ENCODE measurements around the gene MGST3.
A peak's percentile ranks its signal among the peaks of the same experiment; 100 is the strongest.
"Not testable (repeated sequence)": the region's sequence is repeated elsewhere in the genome, so short reads cannot be mapped to it uniquely, and the experiment has no call there.

The MGST3 gene

DNA sequence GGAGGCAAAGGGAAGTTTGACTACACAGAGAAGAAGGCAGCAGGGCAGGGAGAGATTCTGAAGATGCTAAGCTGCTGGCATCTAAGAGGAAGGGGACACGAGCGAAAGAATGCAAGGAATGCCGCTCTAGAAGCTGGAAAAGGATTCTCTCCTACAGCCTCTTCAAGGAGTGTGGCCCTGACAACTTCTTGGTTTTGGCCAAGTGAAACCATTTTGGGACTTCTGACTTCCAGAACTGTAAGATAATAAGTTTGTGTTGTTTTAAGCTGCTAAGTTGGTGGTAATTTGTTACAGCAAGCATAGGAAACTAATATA, 28.5 kb downstream of the MGST3 start:
- no peak for DNase-seq

DNA sequence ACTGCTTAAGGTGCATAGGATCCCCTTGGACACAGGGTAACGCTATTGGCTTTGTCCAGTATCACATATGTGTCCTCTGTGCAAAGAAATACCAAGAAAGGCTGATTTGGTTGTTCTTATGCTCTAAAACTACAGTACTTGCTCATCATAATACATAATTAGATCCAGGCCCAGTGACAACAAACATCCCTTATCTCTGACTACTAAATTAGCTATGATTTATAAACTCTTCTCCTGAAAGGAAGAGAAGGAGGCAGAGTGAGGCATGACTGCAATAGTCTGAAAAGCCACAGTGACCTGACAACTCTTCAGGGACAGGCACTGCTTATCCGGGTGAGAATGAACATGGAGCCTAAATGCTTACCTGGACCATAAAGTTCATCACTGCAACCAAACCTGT, 30.7 kb downstream of the MGST3 start:
- no peak for DNase-seq

DNA sequence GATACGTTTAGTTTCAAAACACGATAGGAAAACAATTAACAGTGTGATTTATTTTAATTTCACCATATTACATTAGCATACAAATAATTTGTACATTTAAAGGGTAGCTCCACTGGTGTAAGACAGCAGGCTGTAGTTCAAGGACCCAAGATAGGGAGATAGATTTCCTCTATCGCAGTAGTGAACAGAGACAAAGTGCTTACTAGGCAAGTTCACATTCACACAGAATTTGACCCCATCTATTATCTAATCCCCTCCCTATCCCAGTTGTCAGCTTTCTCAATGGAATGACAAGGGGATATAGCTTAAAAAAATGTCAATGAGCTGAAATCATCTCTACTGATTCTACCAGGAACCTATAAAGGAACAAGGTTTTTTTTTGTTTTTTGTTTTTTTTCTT, 31.2 kb downstream of the MGST3 start:
- DNase-seq: no peak

DNA sequence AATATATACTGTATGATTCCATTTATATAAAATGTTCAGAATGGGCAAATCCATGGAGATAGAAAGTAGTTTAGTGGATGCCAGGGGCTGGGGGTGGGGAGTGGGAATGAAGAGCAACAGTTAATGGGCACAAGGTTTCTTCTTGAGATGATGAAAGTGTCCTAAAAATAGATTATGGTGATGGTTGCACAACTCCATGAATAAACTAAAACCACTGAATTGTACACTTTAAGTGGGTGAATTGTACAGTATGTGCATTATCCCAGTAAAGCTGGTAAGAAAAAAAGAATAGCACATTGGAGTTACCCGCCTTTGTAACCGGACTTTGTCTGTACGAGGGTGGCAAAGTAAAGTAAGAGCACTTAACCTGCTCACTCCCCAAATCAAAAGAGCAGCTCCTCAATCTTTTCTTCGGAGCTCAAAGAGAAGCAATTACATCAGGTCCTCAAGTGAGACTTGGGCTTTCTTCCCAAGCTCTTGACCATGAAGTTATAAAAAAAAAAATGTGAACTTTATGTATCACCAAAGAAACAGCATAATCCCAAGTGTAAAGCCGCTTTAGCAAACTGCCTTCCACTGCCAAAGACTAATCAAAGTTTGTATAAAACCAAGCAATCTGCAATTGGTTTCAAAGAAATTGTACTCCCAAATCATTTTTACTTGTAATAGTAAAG, 35.3 kb downstream of the MGST3 start:
- no peak for DNase-seq

DNA sequence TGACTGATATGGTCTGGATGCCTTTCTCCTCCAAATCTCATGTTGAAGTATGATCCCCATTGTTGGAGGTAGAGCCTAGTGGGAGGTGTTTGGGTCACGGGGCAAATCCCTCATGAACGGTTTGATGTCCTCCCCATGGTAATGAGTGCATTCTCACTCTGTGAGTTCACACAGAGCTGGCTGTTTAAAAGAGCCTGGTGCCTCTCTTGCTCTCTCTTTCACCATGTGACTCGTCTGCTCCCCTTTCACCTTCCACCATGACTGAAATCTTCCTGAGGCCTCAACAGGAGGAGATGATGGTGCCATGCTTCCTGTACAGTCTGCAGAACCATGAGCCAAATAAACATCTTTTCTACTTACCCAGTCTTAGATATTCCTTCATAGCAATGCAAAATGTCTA, 37.1 kb downstream of the MGST3 start:
- DNase-seq: no peak

DNA sequence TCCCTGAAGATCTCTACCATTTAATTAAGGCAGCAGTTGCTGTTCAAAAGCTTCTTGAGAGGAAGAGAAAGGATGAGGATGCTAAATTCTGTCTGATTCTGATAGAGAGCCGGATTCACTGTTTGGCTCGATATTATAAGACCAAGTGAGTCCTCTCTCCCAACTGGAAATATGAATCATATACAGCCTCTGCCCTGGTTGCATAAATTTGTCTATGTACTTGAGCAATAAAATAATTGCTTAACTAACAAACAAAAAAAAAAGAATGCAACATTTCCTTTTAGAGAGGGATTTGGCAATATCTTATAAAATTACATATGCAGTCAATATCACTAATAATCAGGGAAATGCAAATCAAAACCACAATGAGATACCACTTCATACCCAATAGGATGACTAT, 40.5 kb downstream of the MGST3 start:
- DNase-seq: no peak

DNA sequence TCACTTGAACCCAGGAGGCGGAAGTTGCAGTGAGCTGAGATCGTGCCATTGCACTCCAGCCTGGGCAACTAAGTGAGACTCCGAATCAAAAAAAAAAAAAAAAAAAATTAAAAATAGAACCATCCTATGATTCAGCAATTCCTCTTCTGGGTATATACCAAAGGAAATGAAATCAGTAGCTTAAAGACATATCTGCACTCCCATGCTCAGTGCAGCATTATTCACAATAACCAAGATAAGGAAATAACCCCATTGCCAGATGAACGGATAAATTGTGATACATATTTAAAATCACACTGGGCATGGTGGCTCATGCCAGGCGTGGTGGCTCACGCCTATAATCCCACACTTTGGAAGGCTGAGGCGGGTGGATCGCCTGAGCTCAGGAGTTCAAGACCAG, 43.6 kb downstream of the MGST3 start:
- no peak for DNase-seq

DNA sequence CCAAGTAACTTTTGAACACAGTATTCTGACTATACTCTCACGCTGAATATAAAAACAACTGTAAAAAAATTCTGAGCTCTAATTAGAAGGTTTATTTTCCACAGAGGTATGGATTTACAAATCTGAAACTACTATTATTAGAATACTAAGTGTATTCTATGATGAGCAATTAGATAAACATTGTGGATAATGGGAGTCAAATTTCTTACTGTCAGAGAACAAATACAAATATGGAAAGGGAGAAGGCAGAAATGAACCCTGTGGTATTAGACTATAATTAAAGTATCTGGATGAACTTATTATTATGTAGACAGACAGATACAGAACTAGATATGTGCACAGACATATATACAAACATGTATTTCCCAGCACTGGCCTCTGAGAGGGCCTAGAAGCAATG, 44.8 kb downstream of the MGST3 start:
- no peak for DNase-seq

DNA sequence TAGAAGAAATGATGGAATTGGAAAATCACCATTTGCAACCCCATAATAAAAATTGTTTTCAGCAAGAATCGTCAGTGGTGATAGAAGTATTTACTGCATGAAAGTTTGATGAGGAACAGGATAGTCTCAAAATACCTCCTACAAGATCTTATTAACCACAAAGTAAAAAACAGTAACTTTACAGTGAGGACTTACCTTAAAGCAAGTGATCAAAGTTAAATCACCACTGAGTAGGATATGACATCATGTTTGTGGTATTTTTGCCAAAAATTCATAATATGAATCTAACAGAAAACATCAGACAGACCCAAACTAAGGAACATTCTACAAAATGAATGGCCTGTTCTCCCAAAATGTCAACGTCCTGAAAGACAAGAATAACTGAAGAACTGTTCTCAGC, 47.5 kb downstream of the MGST3 start:
- DNase-seq: no peak

DNA sequence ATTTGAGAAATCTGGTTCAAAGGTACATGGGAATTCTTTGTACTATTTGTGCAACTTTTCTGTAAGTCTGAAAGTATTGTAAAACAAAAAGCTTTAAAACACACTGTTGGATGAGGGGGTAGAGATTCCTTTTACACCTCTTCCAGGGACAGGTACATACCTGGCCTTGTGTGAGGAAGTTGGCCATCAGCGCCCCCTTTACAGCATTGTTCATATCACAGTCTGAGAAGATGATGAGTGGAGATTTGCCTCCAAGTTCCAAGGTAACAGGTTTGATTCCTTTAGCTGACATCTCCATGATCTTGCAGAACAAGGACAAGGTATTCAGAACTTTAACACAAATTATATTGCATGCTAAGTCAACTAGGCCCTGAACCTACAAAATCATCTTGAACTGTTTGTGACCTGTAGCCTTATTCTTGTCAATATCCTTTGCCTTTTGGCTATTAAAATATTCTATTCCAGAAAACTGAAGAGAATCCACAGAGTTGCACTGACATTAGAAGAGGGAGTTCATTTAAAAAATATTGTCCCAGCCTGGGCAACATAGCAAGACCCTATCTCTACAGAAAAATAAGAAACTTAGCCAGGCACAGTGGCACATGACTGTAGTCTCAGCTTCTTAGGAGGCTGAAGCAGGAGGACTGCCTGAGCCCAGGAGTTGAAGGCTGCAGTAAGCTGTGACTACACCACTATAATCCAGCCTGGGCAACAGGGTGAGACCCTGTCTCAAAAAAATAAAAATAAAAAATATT, 48.4 kb downstream of the MGST3 start:
- no peak for DNase-seq

DNA sequence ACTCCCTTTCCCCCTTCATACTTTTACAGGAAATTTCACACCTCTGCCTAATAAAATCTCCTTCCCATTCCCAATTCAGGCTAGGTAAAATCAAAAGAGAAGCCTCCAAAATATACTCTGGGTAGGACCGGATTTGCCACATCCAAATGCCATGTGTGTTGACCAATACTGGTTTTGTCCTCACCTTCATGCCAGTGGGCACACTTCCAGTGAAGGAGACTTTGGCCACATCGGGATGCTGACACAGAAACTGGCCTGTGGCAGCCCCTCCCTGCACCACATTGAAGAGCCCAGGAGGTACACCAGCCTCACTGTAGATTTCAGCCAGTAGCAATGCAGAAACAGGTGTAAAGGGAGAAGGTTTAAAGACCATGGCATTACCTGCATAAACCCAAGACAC, 49.3 kb downstream of the MGST3 start:
- no peak for DNase-seq

DNA sequence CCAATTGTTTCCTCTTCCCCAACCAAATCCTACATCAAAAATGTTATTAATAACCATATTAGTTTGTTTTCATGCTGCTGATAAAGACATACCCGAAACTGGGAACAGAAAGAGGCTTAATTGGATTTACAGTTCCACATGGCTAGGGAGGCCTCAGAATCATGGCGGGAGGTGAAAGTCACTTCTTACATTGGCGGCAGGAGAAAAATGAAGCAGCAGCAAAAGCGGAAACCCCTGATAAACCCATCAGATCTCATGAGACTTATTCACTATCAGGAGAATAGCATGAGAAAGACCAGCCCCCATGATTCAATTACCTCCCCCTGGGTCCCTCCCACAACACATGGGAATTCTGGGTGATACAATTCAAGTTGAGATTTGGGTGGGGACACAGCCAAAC, 49.7 kb downstream of the MGST3 start:
- not testable (repeated sequence) for DNase-seq

DNA sequence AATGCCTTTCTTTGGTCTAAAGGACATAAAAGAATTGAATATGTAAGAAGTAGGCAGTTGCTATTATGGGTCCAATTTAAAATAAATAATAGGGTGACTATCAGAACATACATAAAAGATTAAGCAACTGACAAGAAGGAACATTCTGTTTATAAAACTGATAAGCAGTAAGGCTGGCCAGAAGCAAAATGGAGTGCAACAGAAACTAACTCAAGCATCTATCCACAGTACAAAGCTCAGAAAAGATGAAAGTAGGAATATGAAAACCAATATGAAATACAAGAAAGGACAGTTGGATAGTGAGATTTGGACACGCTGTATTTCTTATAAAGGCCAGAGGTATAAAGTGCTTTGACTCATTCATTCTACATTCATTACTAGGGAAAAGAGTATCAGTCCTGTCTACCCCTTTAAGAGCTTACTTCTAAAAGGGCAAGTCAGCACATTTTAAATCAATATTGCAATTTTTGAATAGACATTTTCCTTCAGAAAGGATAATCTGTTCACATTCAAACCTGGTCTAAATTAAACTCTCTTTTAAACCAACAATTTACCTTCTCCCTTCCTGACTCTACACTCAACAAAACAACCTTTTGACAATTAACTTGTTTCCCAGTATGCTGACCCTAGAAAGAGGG, 52.9 kb downstream of the MGST3 start:
- DNase-seq: no peak

DNA sequence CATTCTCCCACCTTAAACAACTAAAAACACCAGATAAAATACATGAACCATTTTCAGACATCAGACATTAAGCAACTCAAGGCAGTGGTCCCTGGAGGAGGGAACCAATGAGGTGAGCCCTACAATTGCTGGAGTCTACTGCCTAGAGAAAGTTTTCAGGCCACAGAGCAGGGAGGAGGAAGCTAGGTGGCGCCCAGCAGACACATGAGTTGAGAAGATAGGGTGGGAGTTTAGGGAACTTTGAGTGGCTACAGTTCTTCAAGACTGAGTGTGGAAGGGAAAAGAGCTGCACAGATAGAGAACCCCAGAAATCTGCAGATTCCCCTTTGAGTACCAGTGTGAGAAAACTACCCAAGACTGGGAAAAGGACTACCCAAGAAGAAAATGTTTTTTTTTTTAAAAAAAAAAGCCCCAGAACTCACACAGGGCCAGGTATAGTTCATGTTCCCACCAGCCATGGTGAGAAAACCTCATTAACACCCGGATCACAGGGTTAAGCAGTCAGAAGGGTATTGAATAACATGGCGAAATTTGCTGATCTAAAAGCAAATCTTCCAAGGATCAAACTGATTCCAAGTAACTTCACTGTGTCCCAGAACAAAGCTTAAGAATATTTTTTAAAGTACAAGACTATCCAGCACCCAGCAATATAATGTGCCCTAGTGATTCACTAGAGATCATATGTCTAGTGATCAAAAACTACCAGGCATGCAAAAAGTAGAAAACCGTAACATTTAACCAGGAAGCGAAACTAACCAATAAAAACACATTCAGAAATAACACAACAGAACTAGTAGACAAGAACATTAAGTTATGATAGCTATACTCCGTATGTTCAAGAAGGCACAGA, 55.3 kb downstream of the MGST3 start:
- DNase-seq: no peak

DNA sequence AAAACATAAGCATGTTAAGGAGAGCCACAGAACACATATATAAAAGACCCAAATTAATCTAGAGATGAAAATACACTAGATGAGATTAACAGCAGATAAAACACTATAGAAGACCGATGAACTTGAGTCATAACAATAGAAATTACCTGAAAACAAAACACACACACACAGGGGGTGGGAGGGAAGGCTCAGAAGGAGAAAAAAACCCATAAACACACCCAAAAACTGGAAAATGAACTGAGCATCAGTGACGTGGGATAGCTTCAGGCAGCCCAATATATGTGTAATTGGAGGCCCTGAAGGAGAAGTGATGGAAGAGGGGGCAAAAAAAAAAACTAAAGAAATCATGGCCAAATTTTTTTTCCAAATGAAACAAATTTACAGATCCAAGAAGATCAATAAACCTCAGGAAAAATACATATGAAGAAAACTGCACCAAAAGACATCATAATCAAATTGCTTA, 56.0 kb downstream of the MGST3 start:
- no peak for DNase-seq

DNA sequence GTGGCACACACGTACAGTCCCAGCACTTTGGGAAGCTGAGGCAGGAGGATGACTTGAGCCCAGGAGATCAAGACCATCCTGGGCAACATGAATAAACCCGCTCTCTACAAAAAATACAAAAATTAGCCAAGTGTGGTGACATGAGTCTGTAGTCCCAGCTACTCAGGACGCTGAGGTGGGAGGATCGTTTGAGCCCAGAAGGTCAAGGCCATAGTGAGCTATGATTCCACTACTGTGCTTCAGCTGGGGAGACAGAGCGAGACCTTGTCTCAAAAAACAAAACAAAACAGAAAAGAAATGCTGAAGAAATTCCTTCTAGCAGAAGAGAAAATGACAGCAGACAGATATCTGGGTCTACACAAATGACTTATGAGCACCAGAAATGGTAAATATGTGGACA, 57.0 kb downstream of the MGST3 start:
- no peak for DNase-seq

DNA sequence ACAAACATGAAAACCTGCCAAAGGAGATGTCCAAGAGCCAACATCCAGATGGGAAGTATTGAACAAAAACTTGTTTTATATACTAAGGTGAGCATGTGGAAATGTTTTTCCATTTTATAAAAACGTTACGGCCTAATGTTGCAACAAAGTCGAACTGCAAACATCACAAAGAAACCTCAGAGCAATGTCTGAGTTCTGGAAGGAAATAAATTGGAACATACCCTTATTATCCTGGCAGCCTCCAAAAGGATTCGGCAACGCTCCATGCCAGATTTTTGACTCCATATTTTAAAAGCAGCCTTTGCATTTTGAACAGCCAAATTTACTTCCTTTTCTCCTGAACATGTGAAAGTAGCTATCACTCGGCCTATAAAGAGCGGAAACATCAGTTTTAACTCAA, 64.0 kb downstream of the MGST3 start:
- no peak for DNase-seq

DNA sequence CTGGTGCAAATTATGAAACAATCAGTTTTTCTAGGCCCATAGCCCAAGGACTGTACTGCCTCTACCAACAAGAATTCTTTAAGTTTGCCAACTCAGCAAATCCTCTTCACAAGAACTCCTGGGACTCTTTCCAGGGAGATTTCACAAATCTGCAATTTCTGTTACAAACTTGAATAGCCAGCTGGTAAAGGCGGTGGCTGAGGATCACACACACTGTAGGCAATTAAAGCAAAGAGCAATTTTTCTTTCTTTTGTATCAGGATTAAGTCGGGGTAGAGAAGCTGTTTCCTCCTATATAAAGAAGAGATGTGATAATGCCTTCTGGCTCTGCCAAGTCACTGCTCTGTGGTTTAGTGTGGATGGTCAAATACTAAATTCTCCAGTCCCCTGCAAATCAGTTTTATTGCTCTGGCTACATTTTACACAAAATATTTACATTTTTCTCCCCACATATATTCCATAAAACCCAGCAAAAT, 65.6 kb downstream of the MGST3 start:
- no peak for DNase-seq

DNA sequence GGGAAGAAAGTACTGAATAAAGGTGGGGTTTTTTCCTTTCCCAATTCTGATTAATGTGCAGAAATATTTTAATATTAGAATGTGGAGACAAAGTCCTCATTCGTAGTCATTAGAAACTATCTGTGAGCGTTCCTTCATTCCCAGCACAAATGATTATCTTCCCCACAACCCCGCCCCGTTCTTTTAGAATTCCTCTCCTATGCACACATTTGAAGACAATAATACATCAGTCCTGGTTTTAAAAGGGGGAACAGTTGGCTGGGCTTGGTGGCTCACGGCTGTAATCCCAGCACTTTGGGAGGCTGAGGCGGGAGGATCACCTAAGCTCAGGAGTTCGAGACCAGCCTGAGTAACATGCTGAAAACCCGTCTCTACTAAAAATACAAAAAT, 66.5 kb downstream of the MGST3 start:
- no peak for DNase-seq

DNA sequence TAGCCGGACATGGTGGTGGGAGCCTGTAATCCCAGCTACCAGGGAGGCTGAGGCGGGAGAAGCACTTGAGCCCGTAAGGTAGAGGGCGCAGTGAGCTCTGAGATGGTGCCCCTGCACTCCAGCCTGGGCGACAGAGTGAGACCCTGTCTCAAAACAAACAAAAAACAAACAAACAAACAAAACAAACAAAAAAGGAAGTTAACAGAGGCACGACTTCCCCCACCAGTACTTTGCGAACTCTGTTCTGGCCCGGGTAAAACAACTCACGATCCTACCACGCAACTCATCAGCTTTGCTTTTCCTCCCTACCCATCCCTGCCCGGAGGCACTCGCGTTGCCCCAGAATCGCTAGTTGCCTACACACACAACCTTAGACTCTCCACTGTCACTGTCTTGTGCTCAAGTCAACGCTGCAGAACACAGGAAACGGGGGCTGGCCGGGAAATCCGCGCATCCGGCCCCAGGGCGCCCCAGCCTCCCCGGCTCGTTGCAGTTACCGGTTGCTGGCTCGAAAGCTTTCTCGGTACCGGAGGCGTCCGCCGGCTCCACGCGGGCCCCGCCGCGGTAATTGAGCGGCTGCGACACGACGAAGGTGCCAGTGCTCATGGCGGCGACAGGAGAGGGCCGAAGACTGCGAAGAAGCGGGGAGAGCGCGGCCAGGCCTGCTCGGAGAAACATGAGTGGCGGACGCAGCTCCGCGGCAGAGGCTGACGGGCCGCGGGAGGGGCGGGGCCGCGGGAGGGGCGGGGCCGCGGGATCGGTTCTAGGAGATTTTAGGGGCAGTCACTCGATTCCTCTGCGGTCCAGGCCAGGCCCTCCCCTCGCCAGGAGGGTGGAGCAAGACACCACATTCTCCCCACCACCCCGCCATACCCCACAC, 67.1 kb downstream of the MGST3 start, which contains the start of gene ALDH9A1:
Gene ALDH9A1, minus strand, starts transcription at position 682 of the 880 bp plus-strand sequence. Its CDS starts 4 bp downstream, at position 678.
- DNase-seq: peak; percentile 78

DNA sequence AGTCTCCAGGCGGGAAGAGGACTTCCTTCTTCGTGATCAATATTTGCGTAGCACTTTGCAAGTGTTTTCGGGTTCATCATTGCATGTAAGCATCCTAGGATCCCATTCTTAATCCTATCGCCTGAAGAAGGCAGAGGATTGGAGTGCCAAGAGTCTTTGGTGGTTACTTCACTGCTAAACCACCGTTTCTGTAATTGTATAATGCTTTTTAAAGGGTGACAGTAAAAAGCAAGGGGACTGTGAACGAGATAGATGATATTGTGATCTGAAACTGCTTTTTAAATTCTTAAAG, 67.7 kb downstream of the MGST3 start:
- DNase-seq: no peak

DNA sequence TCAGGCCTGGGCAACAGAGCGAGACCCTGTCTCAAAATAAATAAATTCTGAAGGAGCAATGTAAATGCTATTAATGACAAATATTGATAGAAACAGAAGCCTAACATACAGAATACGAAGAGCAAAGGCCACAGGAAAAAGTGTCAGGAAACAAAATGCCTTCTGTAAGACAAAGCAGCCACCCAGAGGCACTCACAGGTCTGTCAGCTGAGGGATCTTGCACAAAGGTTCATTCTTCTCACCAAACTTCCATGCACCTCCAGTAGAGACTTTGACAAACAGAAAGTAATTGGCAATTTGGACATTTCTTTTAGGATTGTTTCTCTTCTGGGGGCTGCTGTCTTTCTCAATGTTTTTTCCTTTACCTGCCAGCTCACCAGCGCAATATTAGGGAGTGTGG, 68.5 kb downstream of the MGST3 start:
- DNase-seq: no peak

Data from activated T-cell treated with anti-CD3 and anti-CD28 coated beads for 4 hours (primary cell).